NCI-H2081 (cell line): ENCODE results near the gene FOXP3.
A peak's percentile ranks its signal among the peaks of the same experiment; 100 is the strongest.

Source experiments
- DNase-seq, 2 experiments: peaks; one replicate each; lab custom pipeline; 2025; lab: John Stamatoyannopoulos, UW

FOXP3 gene

DNA sequence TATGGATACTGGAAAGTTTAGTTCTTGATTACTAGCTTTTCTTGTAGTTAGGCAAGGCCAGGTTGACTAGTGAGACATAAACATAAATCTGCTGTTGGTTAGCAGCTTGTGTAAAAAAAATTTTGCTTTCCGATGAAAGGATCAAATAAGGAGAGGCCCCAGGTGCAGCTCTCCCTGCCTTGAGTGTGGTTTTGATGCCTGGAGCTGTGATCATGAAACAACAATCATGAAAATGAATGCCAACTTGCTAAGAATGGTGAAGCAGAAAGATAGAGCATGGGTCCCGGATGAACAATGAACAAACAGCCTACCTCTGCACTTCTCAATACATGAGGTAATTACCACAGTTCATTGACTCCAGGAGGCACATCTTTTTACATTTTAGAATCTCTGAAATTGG is 50.1 kb downstream of the FOXP3 start:
- no peak for DNase-seq

DNA sequence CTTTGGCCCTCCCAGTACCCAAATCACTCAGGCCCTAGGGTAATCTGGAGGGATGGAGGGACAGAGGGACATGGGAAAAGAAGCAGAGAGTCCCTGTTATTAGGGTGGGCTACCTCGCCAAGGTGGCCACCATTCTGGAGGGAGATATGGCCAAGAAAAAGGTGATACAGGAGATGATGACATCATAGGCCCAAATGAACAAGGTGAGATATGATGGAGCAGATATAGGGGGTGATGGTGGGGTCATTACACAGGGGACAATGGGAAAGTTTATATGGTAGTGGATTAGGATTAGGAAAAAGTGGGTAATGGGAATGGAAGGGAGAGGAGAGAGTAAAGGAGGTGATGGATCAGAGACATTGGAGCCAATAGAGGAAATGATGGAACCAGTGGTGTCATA is 51.6 kb downstream of the FOXP3 start:
- no peak for DNase-seq

- DNase-seq: no peak
These were observed 52.3 kb downstream of the FOXP3 start for GRCh38 chrX:49212209-49212608.

DNA sequence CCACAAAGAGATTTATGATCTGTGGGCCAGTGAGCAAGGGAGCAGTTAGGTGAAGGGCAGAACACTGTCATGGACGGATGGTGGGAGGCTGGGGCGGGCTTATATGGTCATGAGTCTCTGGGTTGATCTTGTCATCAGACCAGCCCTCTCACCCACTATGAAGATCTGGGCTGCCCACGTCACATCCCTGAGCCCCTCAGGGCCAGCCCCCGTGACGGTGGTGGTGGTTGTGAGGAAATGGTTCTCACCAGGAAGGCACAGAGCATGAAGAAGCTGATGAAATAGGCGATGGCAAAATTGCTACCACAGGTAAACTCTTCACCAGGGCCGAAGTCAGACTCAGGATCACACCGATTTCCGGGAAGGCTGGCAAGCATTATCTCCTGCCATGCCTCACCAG is 53.4 kb downstream of the FOXP3 start:
- no peak for DNase-seq

DNA sequence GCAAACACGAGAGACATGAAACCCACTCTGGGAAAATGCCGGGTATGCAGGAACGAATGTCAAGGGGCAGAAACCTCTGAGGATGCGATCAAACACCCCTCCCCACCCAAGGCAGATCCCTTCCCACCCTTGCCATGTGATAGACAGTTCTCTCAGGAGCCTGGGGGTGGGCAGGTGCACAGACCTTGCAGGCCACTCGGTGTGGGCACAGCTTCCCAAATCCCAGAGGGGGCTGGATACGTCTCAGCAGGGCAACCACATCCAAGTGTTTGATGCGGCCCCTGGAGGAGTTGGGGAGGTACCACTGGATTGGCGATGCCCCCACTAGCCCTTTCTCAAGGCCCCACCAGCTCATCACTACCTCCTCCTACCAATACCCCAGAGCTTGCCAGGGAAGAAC is 54.1 kb downstream of the FOXP3 start:
- DNase-seq: no peak

- no peak for DNase-seq
These were observed 54.9 kb downstream of the FOXP3 start for GRCh38 chrX:49209434-49210251.

DNA sequence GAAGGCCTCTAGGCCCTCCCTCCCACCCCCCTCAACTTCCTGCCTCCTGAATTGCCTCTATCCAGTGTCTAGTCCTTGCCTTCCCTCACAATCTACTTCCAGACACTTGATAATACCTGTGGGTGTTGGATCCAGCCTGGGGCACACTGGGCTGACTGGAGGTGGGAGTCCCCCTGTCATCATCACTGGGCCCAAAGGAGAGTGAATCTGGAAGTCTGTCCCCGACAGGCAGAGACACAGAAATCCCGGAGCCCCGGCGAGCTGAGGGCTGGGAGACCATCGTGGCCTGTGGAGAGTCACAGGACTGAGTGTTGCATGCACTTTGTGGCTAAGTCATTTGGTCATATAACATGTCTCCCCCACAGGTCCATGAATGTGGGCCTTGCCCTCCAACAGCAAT is 56.1 kb downstream of the FOXP3 start:
- DNase-seq: no peak

DNA sequence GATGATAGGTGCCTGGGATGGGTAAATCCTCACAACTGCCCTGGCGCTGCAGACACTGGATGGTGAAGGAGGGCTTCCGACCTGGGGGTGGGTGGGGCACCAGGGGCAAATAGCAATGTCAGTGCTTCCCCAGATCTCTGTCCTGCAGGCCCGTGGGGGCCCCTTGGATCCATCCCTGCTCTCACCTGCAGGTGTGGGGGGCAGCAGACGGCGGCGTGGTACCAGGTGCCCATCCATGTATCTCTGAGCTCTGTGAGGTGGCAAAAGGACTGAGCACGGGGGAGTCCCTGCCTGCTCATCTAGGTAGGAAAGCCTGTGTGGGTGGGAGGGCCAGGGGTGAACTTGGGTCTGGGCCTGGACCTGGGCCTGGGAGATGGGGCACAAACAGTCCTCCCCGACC is 58.0 kb downstream of the FOXP3 start:
- no peak for DNase-seq

DNA sequence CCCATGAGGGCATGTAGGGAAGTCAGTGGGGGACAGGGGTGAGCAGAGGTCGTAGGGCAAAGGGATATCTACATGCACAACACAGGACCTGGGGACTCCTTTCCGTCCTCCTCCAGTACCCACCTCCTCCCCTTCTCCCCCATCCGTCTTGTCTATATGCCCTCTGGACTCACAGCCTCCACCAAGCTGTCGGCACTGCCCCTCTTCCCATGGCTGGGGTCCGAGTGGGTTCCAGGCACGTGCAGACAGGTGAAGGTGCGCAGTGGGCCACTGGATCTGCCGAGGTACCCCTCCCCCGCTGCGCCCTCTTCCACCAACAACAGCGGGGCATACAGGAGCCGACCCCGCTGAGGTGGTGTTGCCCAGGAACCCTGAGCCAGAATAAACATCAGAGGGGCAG is 59.1 kb downstream of the FOXP3 start:
- DNase-seq: no peak

GRCh38 chrX:49204709-49205108 is 59.8 kb downstream of the FOXP3 start:
- no peak for DNase-seq

GRCh38 chrX:49204017-49204416 is 60.5 kb downstream of the FOXP3 start:
- DNase-seq: no peak

GRCh38 chrX:49203536-49203935 is 61.0 kb downstream of the FOXP3 start:
- DNase-seq: no peak

- DNase-seq: peak in 1 of 2 experiments; percentile 56
These were observed 62.5 kb downstream of the FOXP3 start for GRCh38 chrX:49202022-49202421.
